GM04503 (cell line): ENCODE measurements around the gene GNAI3.

Experiments used
- DNase-seq: peaks from one replicate; pipeline ENCODE4 v3.0.0-alpha.2; 2012; ENCODE audit warnings: low read depth

Gene GNAI3

DNA sequence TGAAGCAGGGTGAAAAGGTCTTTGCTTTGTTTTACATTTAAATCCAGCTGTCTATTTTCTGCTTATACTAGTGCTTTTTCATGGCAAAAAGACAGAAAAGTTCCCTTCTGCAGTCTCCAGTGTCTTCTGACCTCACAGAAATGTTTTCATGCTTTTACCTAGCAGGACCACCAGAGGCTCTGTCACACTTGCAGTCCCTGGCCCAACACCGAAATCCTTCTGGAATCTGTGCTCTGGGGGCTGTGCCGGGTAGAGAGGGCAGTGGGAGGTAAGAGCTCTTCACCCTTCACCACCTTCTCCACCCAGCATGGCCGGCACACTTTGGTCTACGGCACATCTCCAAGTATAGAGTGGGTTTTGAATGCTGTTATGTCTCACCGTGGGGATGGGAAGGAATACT is 50.2 kb downstream of the GNAI3 start:
- no peak for DNase-seq

- DNase-seq = no peak
Measured at GRCh38 chr1:109603229-109603628, 54.8 kb downstream of the GNAI3 start.

DNA sequence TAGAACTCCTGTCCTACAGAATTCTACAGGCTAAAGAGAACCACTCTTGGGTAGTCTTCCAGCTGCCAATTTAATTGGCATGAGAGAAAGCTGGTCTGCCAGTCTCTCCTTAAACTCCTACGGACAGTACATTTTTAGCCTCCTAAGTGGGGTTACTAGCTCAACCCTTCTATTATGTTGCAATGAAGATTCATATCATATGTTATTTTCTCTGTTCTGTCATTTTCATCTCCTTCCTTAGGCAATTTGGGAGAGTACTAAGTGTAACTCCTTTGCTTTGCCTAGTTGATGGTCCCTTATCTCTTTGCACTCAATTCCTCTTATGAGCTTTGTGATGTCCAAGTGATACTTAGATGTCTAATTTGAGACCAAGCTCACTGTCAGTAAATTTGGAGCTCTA is 57.0 kb downstream of the GNAI3 start:
- no peak for DNase-seq

DNA sequence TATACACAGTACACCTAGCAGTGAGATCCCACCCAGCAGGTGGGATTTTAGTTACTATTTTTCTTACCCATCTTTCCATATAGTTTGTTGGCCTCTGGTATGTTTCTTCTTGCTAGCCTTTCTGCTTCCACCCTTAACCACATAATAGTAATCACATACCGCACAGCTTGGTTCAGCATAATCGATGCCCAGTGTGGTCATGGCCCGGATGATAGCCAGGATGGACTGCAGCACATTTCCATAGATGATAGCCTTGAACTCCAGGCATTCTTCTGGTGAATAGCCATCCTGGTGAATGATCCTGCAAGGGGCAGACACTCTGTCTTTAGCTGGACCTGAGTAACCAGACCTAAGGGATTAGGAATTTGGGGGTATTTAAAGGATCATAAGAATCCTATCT is 61.5 kb downstream of the GNAI3 start:
- DNase-seq = no peak

GRCh38 chr1:109610609-109611307 is 62.3 kb downstream of the GNAI3 start:
- DNase-seq = no peak

DNA sequence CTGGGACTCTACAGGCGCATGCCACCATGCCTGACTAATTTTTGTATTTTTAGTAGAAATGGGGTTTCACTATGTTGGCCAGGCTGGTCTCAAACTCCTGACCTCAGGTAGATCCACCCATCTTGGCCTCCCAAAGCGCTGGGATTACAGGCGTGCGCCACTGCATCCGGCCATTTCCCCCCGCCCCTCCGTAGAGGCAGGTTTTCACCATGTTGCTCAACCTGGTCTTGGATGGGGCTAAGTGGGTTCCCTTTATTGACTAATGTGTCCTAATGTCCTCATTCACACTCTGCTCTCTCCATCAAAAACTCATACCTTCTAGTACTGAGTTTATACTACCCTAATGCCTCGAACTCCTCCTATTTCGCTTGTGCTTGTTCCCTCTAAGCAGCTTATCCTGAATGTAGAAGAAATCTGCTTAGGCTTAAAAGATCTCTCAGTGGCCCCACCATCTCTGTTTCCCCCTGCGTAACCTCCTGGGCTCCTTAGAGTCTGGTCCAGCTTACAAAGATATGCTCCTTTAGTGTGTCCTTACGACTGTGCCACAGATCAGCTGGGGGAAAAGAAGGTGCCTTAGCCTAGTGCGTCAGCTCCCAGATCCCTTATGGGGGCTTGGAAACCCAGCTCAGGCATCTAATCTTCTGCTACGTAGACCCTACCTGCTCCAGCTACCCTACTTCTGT is 63.0 kb downstream of the GNAI3 start:
- DNase-seq = no peak

GRCh38 chr1:109613361-109614147 is 65.1 kb downstream of the GNAI3 start:
- DNase-seq = no peak

- DNase-seq = no peak
Measured at GRCh38 chr1:109615879-109616278, 67.5 kb downstream of the GNAI3 start.

- no peak for DNase-seq
Measured at GRCh38 chr1:109616391-109616790, 68.0 kb downstream of the GNAI3 start.

- DNase-seq = peak; percentile 91
Measured at GRCh38 chr1:109617291-109617801, 68.9 kb downstream of the GNAI3 start.

GRCh38 chr1:109618661-109619575 is 70.5 kb downstream of the GNAI3 start:
- no peak for DNase-seq

DNA sequence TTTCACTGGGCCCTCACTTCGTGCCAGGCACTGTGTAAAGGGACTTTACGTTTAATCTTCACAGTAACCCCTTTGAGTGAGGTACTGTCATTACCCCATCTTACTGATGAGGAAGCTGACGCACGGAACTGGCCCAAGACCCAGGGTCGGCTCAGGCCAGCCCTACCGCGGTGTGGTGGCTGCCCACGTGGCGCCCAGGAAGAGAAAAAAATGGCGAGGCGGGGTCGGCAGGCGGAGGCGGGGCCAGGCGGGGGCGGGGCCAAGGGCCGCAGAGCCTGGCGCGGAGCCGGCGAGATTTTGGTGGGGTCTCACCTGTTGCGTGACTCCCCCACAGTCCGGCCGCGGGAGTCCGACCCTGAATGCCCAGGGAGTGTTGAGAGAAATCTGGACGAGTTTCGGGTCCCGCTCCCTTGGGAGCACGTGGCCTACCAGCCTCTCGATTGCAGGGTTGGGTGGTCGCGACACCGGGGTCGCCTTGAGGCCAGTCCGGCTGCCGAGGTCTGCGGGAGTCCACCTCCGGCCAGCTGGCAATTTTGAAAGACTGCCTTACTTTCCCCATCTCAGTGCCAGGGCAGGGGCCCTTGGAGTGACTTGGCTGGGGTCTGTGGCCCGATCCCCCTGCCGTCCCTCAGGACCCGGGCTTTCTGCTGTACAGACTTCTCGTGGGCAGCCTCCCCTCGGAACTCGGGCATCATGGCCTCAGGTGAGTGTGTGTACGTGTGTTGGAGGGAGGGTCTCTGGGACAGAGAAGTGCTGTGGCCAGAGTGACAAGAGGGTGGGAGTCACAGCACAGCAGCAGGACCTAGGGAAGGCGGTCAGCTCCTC is 71.4 kb downstream of the GNAI3 start, which contains the start of the genes AMPD2 and GNAT2:
AMPD2 (plus strand) TSS at position 262 of the 825 bp plus-strand sequence. CDS start 1,339 bp downstream, outside the sequence.
GNAT2 (minus strand) TSS at position 41 of the 825 bp plus-strand sequence. CDS start 6,746 bp downstream, outside the sequence.
- no peak for DNase-seq

- DNase-seq = no peak
Measured at GRCh38 chr1:109620401-109620791, 72.0 kb downstream of the GNAI3 start.

DNA sequence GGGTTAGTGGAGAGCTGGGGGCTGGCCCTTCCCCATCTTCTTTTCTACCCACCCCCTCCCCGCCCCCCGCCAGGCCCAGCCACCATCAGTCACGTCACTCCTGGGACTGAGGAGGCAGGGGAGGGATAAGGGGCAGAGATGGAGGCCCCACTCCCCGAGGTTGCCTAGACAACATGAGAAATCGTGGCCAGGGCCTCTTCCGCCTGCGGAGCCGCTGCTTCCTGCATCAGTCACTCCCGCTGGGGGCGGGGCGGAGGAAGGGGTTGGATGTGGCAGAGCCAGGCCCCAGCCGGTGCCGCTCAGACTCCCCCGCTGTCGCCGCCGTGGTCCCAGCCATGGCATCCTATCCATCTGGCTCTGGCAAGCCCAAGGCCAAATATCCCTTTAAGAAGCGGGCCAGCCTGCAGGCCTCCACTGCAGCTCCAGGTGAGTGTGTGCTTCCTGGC is 72.4 kb downstream of the GNAI3 start:
- DNase-seq = peak; percentile 75

DNA sequence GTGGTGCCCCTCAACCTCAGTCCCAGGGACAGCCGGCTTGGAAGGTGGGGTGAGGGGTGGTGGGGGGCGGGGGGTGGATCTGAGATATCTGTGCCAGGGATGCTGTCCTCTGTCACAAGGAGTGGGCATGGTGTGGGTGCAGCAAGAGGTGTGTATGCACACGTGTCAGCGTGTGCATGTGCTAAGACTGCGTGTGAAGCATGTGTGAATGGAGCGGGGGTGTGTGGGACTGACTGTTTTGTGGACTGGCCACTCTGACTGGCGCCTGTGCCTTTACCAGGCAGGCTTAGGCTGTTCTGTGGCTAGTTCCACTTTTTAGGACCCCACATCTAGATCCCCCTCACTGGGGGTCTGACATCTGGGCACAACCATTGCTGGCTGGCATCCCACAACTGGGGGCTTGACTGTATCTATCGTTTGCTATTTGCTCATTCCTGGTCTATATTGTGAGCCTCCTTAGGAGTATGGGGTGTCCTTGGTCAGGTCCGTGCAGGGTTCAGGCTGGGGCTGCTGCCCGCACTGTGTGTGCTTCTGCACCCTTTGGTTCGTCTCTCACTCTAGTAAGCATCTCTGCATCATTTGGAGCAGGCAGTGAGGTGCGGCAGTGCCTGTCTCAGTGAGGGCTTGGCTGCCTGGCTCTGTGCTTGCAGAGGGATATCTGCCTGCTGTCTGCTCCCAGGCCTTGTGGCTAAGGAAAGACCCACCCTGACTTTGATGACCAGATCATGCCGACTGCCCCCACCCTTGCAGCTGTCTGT is 73.1 kb downstream of the GNAI3 start:
- DNase-seq = no peak

- no peak for DNase-seq
Measured at GRCh38 chr1:109622137-109622892, 73.9 kb downstream of the GNAI3 start.

DNA sequence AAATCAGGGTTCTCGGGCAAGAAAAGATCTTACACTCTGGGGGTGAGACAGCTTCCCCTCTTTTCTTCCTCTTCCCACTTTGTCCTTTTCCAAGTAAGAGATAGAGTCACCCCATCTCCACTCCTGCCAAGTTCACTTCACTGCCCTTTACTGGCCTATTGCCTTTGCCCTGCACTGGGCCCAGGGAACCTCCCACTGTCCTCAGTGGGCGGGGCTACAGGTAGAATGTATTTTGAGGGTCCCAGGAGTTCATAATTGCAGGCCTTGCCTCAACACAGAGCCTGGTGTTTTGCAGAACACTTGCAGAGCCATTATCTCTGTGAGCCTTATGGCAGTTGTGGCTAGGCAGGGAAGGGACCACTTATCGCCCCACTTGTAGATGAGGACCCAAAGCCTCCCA is 74.5 kb downstream of the GNAI3 start:
- no peak for DNase-seq

DNA sequence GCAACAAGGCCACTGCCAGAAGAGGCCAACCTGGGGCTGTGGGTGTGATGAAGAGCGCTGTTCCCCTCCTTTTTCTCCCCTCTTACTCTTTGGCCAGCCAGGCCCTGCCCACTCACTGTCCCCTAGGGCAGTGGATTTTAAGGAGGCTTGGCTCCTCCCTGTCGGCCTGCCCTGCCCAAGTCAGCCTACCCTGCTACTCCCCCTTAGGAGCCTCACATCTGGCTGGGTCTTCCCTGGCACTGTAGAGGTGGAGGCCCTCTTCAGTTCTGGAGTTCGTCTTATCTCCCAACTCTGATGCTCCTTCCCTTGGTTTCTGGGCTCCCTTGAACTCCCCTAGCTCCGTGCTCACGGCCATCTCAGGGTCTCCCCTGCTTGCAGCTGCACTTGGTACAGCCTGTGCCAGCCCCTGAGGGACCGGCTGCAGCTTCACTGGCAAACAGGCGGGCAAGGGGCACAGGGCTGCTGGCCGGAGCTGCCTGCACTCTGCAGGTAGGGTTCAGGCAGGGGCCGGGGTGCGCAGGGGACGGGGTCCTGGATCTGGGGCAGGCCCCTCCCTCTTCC is 75.3 kb downstream of the GNAI3 start:
- no peak for DNase-seq
